HG02763 (cell line): ENCODE results near the gene RETN.
"Not testable (repeated sequence)": the region's sequence is repeated elsewhere in the genome, so short reads cannot be mapped to it uniquely, and the experiment has no call there.

ENCODE experiments used
- ATAC-seq: cut with Tn5 transposase; IDR thresholded peaks from one replicate; pipeline ENCODE4 v1.9.1; 2021; ENCODE audit warnings: mild to moderate bottlenecking, moderate library complexity; ENCODE audit not compliant: unreplicated experiment

The RETN gene

DNA sequence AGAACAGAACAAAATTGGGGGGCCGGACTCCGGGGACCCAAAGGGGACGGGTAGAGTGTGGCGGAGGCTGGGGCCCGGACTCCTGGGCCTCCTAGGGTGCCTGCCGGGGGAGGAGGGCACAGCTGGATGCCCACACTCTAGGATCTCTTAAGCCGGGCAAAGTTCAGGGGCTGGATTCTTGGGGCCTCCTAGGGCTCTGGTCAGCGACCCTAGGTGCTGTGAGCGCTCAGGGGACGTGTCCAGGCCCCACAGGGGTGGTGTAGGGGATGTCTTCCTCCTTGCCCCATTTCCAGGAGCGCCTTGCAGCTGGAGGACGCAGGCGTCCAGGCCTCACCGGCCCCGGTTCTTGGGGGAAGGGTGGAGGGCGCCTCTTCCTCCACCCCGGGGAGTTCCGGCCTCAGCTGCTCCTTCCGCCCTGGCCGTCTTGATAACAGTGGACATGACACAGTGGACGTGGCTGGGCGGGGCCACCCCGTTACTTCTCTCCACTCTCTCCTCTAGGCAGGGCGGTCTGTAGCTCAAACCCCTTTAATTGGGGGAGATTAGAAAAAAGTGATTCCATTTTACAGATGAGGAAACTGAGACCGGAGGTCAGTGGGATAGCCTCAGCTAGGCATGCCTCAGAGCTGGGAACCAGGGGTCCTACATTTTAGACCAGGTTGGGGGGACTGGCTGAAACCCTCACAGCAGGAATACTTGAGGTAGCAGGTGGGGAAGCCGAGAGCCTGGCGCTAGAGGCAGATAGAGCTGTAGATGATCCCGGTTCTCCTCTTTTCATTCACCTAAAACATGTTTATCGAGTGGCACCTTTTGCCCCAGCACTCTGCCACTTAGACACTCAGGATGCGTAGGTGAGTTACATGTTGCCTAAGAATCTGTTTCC is 31.2 kb upstream of the RETN start:
- peak; percentile 12 for ATAC-seq

DNA sequence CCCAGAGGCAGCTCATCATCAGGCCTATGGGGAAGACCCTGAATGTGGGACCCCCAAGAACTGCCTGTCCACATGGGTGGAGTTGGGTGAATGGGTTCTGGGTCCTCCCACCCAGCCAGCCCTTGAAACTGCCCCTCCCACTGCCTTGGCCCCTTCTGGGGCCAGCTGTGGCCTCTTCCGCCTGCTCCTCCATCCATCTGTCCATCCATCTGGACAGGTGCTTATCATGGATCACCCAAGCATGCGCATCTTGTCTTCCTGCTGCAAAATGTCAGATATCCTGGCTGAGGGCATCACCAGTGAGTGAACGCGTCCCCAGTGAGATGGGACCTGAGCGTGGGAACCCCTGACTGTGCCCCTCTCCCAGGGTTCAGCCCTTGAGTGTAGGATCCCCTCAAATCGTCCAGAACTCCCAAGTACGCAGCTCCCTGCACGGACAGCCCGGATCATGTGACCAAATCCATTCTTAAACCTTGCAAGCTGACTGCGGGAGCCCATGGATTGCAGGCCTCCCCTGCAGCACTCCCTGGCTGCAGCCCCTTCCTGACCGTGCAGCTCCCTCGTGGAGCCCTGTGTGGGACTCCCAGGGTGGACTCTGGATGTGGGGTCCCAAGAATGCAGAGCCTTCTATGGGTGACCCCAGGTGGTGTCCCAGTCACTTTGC is 29.9 kb upstream of the RETN start:
- ATAC-seq, result no peak

DNA sequence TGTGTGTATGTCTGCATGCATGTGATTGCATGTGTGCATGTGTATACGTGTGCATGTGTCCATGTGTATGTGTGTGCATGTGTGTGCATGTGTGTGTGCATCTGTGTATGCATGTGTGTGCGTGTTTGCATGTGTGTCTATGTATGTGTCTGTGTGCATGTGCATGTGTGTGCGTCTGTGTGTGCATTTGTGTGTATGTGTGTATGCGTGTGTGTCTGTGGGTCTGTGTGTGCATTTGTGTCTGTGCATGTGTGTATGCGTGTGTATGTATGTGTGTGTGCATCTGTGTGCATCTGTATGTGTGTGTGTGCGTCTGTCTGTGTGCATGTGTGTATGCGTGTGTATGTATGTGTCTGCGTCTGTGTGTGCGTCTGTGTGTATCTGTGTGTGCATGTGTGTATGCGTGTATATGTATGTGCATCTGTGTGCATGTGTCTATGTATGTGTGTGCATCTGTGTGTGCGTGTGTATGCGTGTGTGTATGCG is 28.9 kb upstream of the RETN start:
- no peak for ATAC-seq

DNA sequence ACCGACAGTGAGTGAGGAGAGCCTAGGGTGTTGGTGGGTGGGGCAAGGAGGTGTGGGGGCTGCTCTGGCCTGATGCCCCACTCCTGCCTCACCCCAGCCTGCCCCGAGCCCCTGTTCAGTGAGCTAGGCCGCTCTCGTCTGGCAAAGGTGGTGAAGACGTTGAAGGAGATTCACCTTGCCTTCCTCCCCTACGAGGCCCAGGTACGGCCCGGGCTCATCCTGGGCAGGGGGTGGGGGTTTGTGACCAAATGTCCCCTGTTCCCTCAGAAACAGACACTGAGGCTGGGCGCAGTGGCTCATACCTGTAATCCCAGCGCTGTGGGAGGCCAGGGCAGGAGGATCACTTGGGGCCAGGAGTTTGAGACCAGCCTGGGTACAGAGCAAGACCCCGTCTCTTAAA is 28.0 kb upstream of the RETN start:
- ATAC-seq, result no peak

DNA sequence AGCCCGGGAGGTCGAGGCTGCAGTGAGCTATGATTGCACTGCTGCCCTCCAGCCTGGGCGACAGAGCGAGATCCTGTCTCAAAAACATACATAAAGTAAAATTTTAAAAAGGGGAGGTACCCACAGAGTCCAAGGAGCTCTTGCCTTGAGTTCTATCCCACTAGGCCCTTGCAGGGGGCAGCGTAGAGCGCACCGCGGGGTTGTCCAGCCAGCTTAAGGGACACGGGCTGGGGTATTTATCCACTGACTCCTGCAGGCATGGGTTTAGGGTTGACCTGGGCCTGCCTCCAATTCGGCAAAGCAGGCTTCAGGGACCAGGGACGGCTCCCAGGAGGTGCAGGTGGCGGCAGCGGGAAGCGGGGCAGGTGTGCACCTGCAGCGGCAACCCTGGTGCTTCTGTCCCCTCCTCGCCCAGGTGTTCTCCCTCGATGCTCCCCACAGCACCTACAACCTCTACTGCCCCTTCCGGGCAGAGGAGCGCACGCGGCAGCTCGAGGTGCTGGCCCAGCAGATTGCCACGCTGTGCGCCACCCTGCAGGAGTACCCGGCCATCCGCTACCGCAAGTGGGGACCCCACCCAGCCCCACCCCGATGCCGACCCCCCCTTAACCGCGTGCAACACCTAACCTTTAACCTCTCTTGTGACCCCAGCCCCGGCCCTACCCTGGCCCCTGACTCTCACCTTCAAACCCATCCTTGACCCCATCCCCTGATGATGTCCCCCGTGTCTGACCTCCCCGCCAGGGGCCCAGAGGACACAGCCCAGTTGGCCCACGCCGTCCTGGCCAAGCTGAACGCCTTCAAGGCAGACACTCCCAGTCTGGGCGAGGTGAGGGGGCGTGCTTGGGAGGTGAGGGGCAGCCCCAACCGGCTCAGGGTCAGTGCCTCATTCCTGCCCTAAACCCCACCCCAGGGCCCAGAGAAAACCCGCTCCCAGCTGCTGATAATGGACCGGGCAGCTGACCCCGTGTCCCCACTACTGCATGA is 27.3 kb upstream of the RETN start:
- ATAC-seq, result no peak

DNA sequence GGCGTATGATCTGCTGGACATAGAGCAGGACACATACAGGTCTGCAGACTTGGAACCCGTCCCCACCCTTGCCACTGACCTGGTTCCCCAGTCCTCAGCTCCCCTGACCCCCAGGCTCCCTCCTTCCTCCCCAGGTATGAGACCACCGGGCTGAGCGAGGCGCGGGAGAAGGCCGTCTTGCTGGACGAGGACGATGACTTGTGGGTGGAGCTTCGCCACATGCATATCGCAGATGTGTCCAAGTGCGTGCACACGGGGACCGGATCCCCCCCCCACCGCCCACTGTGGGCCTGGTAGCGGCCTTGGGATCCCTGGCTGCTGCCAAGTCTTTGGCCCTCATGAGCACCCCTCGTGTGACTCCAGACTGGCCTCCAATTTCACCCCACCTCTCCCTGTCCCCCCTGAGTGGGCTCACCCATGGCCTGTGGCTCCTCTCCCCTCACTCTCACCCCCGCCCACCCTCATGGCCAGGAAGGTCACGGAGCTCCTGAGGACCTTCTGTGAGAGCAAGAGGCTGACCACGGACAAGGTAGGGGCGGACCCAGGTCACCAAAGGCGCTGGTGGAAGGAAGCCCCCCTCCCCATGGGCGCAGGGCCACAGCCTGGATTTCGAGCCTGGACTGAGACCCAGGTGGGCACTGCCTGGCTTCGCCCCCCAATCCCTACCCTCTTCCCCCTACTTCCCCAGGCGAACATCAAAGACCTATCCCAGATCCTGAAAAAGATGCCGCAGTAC is 26.4 kb upstream of the RETN start:
- ATAC-seq, result no peak

DNA sequence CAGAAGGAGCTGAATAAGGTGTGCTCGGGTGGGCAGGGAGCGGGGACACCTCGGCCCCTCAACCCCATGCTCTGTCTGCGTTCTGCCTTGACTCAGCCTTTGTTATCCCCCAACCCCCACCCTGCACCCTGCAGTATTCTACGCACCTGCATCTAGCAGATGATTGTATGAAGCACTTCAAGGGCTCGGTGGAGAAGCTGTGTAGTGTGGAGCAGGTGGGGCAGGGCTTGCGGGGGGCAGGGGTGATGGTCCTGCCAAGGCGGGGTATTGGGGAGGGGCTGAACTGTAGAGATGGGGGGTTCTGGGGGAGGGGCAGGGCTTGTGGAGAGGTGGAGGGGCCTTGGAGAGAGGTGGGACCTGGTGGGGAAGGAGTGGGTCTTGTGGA is 25.8 kb upstream of the RETN start:
- ATAC-seq, result no peak

DNA sequence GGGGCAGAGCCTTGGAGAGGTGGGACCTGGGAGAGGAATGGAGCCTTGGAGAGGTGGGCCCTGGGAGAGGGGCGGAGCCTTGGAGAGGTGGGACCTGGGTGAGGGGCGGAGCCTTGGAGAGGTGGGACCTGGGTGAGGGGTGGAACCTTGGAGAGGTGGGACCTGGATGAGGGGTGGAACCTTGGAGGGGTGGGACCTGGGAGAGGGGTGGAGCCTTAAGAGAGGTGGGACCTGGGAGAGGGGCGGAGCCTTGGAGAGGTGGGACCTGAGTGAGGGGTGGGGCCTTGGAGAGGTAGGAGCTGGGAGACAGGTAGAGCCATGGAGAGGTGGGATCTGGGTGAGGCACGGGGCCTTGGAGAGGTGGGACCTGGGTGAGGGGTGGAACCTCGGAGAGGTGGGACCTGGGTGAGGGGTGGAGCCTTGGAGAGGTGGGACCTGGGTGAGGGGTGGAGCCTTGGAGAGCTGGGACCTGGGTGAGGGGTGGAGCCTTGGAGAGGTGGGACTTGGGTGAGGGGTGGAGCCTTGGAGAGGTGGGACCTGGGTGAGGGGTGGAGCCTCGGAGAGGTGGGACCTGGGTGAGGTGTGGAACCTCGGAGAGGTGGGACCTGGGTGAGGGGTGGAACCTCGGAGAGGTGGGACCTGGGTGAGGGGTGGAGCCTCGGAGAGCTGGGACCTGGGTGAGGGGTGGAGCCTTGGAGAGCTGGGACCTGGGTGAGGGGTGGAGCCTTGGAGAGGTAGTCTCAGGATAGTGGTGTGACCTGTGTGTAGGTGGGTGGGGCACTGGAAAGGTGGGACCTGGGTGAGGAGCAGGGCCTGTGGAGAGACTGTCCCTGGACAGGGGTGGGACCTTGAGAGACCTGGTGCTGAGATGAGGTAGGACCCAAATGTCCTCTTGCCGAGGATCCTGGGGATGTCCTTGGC is 25.0 kb upstream of the RETN start:
- ATAC-seq, result not testable (repeated sequence)

DNA sequence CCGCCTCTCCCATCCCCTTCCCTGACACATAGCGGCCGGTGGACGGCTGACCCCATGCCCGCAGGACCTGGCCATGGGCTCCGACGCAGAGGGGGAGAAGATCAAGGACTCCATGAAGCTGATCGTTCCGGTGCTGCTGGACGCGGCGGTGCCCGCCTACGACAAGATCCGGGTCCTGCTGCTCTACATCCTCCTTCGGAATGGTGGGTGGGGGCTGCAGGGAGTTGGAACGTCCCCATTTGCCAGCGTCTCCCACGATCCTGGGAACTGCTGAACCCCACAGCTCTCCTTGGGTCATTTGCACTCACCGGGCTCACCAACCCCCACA is 24.3 kb upstream of the RETN start:
- ATAC-seq, result no peak

DNA sequence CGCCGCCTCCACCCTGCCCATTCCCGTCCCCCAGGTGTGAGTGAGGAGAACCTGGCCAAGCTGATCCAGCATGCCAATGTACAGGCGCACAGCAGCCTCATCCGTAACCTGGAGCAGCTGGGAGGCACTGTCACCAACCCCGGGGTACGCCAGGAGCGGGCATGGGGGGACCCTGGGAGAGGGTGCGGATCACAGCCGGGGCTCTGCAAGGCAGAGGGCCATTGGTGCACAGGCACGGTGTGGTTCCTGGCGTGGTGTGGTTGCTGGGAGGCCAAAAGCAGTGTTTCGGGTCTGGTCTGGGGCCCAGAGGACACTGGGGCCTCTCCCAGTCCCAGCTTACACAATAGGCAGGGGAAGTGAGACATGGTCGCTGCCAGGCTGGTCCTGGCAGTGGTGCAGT is 23.7 kb upstream of the RETN start:
- no peak for ATAC-seq

DNA sequence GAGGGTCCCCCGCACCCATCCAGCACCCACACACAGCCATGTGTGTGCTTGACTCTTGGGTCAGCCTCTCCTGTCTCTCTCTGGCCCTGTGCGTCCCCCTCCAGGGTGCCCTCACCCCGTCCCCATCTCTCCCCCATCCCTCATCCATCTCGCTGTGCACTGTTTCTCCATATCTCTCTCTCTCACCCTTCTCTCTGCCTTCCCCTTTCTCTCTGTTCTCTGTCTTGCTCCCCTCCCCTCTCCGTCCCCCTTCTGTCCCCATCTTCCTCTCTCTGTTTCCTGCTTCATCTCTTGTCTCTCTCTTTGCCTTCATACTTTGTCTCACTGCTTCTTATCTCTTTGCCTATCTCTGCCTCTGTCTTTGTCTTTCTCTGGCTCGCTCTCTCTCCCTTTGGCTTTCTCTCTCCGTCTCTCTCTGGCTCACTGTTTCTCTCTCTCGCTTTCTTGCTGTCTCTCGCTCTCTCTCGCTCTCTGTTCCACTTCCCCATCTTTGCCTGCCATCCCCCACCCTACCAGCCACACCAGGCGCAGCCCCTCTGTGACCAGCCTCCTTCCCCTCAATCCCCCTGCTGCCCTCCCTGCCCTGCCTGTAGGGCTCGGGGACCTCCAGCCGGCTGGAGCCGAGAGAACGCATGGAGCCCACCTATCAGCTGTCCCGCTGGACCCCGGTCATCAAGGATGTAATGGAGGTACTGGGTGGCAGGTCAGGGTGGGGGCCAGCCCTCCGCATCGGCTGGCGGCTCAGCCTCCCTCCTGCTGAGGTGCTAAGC is 23.0 kb upstream of the RETN start:
- ATAC-seq, result no peak

DNA sequence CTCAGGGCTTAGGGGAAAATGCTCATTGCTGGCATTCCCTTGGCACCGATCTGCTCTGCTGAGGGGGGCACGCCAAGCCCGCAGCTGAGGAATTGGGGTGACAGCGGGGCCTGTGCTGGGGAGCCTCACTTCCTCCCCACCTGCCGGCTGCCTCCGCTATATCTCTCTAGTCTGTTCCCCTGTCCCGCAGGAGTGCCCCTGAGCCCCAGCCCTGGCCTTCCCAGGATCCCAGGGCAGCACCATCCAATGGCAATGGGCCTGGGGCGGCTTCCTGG is 22.5 kb upstream of the RETN start:
- ATAC-seq, result no peak

DNA sequence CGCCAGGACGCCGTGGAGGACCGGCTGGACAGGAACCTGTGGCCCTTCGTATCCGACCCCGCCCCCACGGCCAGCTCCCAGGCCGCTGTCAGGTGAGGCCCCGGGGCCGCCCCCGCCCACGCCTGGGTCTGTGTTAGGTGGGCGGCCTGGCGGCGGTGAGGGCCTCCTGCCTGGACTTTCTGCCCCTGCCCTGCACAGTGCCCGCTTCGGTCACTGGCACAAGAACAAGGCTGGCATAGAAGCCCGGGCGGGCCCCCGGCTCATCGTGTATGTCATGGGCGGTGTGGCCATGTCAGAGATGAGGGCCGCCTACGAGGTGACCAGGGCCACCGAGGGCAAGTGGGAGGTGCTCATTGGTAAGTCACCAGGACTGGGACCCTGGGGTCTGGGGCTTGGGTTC is 21.7 kb upstream of the RETN start:
- no peak for ATAC-seq

DNA sequence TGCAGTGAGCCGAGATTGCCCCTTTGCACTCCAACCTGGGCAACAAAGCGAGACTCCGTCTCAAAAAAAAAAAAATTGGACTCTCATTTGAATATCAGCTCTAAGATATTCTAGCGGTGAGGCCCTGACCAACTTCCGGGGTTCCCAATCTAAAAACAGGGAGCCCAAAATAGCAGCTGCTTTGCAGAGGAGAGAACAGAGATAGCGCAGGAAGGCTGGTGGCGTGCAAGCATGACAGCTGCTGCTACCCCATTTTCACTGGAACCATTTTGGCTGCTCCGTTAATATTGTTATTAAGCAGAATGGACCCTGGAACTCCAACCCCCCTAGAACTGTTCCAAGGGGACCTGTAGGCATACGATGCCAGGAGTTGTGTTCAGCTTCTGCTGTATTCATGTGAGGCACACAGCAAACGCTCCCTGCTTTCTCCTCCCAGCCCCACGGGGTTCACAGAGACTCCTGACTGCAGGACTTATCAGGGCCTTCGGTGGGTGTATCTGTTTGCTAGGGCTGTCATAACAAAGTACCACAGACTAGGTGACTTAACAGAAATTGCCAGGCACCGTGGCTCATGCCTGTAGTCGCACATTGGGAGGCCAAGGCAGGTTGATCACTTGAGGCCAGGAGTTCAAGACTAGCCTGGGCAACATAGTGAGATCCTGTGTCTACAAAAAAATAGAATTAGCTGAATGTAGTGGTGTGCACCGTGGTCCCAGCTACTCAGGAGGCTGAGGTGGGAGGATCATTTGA is 20.4 kb upstream of the RETN start:
- no peak for ATAC-seq

DNA sequence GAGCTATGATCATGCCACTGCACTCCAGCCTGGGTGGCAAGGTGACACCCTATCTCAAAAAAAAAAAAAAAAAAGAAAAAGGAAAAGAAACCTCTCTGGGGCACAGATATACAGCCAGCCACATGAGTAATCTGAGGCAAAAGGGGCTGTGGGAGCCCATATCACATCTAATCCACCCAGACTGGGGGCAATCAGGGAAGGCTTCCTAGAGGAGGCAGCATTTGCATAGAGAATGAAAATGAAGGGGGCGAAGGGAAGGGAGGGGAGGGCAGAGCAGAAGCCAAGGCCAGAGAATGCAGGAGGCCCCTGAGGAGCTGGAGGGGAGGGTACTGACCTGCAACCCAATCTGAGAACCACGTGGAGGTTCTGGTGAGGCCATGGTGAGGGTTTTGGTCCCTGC is 18.7 kb upstream of the RETN start:
- ATAC-seq, result no peak

DNA sequence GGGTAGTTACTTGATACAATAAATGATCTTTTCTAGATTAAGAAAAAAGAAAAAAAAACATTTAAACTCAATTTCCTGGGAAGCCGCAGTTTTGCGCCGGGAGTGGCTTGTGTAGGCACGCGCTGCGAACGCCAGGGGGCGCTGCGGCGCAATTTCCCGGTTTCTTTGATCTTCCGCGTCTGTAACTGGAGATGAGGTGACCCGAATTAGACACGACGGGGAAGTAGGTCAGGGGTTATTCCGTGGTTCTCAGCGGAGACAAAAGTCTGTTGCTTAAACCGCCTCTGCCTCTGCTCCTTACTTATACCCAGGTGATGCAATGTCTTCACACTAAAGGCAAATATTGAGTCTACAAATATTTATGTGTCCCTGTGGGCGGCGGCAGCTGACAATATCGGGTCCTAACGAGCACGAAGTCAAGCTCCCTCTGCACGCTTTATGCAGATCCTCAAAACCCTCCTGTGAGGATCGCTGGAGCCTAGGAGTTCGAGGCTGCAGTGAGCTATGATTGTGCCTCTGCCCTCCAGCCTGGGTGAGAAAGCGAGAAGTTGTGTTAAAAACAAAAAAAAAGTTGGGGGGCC is 16.7 kb upstream of the RETN start:
- ATAC-seq, result no peak

DNA sequence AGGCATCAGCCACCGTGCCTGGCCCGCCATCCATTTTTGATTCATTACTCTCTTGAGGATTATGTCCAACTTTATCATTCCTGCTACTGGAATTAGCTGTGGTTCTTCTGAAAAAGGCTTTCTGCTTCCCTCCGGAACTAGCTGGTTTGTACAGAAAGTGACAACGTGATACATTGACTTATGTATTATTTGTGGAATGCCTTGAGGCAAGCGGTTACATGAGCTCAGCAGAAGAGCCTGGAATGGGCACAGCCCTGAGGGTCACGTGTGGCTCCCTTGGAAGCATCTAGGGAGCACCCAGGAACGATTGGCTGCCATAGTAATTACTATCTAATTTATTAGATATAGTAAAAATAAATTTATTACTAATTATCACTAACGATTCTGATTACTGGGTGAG is 14.4 kb upstream of the RETN start:
- no peak for ATAC-seq

DNA sequence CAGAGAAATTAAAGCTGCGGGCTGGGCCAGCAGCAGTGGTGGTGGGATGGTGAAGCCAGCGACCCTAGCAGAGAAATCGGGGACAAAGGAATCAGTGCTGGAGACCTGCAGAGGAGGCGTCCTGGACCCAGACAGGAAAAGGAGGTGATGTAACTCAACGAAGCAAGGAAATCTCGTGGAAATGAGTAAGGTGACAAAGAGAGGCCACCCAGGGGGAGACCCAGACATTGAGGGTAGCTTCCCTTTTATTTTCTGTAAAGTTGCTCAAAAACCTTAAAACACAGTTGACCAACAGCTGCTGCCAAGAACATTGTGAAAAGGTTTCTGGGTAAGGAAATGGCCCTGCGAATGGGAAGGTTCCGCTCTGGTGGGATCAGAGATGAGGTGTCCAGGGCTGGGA is 13.3 kb upstream of the RETN start:
- ATAC-seq, result no peak
